RWPE2 (cell line): ENCODE data around the gene LINC01488.

Source experiments
- ATAC-seq: fragments of 200-7000 bp; cut with Tn5 transposase; 3 replicates; pipeline ENCODE4 v1.9.1; 2021; ENCODE audit warnings: low read depth
- DNase-seq: peaks from one replicate; pipeline ENCODE4 v3.0.0-alpha.2; 2020; ENCODE audit warnings: low spot score
- H3K27ac ChIP-seq: fragments of 450-650 bp; 2 replicates; pipeline ENCODE4 v1.5.1; 2017; ENCODE audit warnings: mild to moderate bottlenecking; ENCODE audit not compliant: poor library complexity, severe bottlenecking
- H3K27me3 ChIP-seq: fragments of 250-450 bp; sonication (Bioruptor Pico); 2 replicates; pipeline ENCODE4 v1.5.1; 2021; ENCODE audit warnings: mild to moderate bottlenecking, moderate library complexity; ENCODE audit not compliant: insufficient read depth, poor library complexity, severe bottlenecking
- H3K36me3 ChIP-seq: fragments of 250-450 bp; sonication (Bioruptor Pico); 2 replicates; pipeline ENCODE4 v1.5.1; 2020; ENCODE audit warnings: low read depth, mild to moderate bottlenecking, moderate library complexity
- H3K4me1 ChIP-seq: fragments of 250-450 bp; sonication (Bioruptor Pico); 2 replicates; pipeline ENCODE4 v1.5.1; 2021; ENCODE audit warnings: mild to moderate bottlenecking, moderate library complexity; ENCODE audit not compliant: insufficient read depth, poor library complexity, severe bottlenecking
- H3K4me3 ChIP-seq: fragments of 250-450 bp; sonication (Bioruptor Pico); 2 replicates; pipeline ENCODE4 v1.5.1; 2021; ENCODE audit warnings: mild to moderate bottlenecking, moderate library complexity; ENCODE audit not compliant: severe bottlenecking
- H3K9me3 ChIP-seq: fragments of 250-450 bp; sonication (Bioruptor Pico); 2 replicates; pipeline ENCODE4 v1.5.1; 2021; ENCODE audit warnings: mild to moderate bottlenecking, moderate library complexity; ENCODE audit not compliant: severe bottlenecking
- TF ChIP-seq, protein P1 (sequence below): fragments of 450-650 bp; IDR thresholded peaks from one replicate; pipeline ENCODE4 v1.5.1; 2017; ENCODE audit warnings: mild to moderate bottlenecking, moderate library complexity; ENCODE audit not compliant: poor library complexity, severe bottlenecking

LINC01488 gene

DNA sequence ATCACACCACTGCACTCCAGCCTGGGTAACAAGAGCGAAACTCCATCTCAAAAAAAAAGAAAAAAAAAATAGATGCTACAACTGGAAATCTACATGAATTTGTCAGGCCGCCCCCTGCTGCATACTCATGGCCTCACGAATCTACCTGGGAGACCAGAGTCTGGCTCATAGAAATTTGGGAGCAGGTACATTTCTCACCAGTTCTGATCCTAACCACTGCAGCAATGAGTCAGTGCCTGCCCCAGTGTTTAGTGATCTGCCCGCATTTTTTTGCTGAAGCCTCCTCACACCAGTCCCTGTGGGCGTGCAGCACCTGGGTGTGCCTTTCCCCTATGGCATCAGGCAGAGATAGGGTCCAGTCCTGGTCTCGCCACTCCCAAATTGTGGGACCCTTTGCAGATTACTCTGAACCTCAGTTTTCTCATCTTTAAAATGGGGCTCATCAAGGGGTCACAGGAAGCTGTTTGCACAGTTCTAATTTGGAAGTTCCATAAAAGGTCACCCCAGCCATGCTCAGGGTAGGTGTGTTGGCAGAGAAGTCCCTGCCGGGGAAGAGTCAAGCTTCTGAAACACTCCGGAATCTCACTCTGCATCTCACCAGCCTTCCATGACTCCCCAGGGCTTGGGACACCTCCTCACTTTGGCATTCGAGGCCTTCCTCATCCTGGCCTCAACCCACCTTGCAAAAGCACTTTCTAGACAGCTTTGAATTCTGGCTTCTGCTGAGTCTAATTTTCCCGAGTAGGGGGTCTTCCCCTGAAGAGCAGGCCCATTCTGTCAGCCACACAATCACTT, 39.3 kb upstream of the LINC01488 start:
- Histone ChIP-seq H3K36me3 (no peaks in the 10 kb centered on the region), H3K9me3 (no peaks in the 10 kb centered on the region), H3K27me3 (no peaks in the 10 kb centered on the region), H3K4me3 (no peak overlapping the region), H3K27ac (peak overlapping the region; percentile 72), H3K4me1 (peaks cover 37% of the 10 kb centered on the region)
- ATAC-seq (peak; percentile 32; the same call in 1 of the 3 replicates), DNase-seq (no peak)
- TF ChIP-seq, protein P1, sequence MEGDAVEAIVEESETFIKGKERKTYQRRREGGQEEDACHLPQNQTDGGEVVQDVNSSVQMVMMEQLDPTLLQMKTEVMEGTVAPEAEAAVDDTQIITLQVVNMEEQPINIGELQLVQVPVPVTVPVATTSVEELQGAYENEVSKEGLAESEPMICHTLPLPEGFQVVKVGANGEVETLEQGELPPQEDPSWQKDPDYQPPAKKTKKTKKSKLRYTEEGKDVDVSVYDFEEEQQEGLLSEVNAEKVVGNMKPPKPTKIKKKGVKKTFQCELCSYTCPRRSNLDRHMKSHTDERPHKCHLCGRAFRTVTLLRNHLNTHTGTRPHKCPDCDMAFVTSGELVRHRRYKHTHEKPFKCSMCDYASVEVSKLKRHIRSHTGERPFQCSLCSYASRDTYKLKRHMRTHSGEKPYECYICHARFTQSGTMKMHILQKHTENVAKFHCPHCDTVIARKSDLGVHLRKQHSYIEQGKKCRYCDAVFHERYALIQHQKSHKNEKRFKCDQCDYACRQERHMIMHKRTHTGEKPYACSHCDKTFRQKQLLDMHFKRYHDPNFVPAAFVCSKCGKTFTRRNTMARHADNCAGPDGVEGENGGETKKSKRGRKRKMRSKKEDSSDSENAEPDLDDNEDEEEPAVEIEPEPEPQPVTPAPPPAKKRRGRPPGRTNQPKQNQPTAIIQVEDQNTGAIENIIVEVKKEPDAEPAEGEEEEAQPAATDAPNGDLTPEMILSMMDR: peak; percentile 26

DNA sequence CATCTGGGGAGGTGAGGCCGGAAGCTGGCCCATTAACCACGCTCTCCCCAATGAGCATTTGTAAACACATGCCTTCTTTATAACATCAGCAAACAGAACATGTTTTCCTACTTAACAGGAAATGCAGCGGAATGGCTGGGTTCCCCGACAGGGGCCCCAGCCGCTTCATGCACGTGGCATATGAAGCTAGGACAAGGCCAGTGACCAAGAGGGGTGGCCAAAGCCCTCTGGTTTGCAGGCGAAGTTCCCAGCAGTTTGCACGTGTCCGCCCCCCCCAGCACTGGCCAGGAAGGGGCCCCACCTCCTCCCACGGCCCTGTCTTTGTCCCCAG, 38.7 kb upstream of the LINC01488 start:
- Histone ChIP-seq H3K4me1 (peaks cover 35% of the 10 kb centered on the region), H3K36me3 (no peaks in the 10 kb centered on the region), H3K27me3 (no peaks in the 10 kb centered on the region), H3K4me3 (no peak overlapping the region), H3K27ac (peak overlapping the region; percentile 72), H3K9me3 (no peaks in the 10 kb centered on the region)
- 0 out of 3 replicates have a peak, but pooled peaks have one; percentile 6 for ATAC-seq
- no peak for DNase-seq
- TF ChIP-seq, protein P1: no peak

DNA sequence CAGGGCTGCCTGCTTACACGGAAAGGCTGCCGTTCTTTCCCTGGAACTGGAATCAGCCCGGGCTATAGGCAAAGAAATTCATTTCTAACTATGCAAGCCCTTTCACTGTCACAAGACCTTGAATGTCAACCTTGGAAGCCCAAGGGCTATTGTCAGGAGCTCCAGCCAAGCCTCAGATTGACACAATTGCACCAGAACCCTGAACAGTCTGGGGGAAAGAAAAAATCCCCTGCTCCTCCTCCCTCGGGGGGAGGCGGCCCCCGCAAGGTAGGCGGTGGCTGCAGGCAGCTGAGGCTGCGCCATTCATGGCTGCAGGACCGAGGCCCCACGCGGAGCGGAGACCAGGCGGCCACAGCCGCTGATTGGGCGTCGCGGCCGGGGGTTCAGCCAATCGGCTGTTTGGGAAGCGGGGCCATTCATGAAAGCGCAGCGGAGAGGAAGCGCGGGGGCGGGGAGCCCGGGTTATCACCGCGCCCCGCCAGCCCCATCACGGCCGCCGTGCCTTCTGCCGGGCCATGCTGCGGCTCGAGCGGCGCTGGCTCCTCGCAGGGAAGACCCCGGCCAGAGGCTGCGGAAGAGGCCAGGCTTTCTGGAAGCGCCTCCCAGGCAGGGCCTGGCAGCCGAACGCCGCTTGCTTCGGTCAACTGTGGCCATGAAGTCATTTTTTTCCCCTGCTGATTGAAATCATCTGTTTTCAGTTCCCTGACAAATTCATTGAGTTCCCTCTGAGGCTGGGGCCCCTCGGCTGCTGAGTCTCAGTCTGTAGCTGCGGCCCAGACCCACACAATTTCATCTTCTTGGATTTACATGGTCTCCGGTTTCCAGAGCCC, 38.1 kb upstream of the LINC01488 start:
- Histone ChIP-seq H3K4me1 (peaks cover 37% of the 10 kb centered on the region), H3K36me3 (no peaks in the 10 kb centered on the region), H3K4me3 (peak overlapping the region; percentile 14), H3K9me3 (no peaks in the 10 kb centered on the region), H3K27ac (peak overlapping the region; percentile 72), H3K27me3 (no peaks in the 10 kb centered on the region)
- DNase-seq (peak; percentile 83), ATAC-seq (peak; percentile 59)
- TF ChIP-seq, protein P1: no peak

DNA sequence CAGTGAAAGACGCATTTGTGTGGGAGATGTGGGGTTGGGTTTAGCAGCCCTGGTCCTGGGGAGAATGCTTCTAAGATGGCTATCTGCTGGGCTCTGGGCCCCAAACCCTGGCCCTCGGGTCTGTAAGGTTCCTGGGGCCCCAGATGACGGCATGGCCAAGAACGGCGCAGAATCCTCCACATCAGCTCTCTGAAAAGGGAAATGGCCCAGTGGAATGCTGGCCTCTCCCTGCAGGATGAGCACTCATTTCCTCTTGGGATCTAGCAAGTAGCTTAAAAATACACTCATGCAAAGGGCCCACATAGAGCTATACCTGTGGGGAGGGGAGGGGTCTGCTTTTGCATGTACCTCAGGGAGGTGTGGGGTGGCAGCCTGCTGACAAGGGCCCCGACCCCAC, 37.5 kb upstream of the LINC01488 start:
- peaks cover 37% of the 10 kb centered on the region for H3K4me1 ChIP-seq
- H3K27ac ChIP-seq: peak overlapping the region; percentile 72
- no peak for DNase-seq
- H3K4me3 ChIP-seq: no peak overlapping the region
- H3K9me3 ChIP-seq: no peaks in the 10 kb centered on the region
- H3K27me3 ChIP-seq: no peaks in the 10 kb centered on the region
- TF ChIP-seq, protein P1: no peak
- ATAC-seq: no peak
- H3K36me3 ChIP-seq: no peaks in the 10 kb centered on the region
